ENCODE results near the gene CD27.
"Not testable (repeated sequence)": the region's sequence is repeated elsewhere in the genome, so short reads cannot be mapped to it uniquely, and the experiment has no call there.

The CD27 gene

DNA sequence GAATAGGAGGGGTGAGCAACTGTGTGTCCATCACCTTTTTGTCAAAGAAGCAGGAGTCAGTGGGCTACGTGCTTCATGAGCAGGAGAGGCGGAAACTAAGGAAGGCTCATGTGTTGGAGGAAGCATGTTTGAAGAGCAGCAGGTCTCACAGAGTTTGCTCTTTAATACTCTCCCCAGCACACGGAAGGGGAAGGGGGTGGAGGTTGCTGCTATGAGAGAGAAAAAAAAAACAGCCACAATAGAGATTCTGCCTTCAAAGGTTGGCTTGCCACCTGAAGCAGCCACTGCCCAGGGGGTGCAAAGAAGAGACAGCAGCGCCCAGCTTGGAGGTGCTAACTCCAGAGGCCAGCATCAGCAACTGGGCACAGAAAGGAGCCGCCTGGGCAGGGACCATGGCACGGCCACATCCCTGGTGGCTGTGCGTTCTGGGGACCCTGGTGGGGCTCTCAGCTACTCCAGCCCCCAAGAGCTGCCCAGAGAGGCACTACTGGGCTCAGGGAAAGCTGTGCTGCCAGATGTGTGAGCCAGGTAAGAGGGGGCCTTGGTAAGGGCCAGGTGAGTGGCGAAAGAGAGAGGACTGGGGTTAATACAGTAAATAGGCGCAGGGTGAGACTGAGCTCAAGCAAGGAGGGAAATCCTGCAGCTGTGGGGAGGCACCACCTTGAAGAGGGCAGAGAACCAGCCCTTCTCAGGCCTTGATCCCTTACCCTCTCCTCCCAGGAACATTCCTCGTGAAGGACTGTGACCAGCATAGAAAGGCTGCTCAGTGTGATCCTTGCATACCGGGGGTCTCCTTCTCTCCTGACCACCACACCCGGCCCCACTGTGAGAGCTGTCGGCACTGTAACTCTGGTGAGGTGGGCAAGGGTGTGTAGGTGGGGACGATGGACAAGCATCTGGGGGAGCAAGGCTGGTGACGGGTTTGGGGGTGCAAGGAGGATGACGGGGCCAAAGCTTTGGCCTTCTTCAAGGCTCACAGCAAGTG is at the start of gene CD27:
Gene CD27, plus strand, starts transcription at position 252 of the 985 bp plus-strand sequence. Its CDS starts 141 bp downstream, at position 393.
- no peak for DNase-seq

DNA sequence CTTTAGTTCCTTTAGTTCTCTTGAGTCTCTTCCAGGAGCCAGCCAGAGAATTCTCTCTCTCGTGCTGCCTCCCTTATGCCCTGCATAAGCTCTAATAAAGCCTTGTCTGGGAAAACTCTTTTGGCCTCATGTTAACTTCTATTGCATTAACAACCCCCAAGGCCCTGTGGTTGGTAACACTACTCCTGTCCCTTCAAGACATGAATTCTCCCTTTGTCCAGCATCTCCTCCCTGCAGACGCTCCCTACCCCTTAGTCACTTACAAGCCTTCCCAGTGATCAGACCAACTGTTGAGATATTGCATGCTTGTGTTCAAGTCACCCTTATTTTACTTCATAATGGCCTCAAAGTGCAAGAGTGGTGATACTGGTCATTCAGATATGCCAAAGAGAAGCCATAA is 48.7 kb upstream of the CD27 start:
- DNase-seq, result no peak

DNA sequence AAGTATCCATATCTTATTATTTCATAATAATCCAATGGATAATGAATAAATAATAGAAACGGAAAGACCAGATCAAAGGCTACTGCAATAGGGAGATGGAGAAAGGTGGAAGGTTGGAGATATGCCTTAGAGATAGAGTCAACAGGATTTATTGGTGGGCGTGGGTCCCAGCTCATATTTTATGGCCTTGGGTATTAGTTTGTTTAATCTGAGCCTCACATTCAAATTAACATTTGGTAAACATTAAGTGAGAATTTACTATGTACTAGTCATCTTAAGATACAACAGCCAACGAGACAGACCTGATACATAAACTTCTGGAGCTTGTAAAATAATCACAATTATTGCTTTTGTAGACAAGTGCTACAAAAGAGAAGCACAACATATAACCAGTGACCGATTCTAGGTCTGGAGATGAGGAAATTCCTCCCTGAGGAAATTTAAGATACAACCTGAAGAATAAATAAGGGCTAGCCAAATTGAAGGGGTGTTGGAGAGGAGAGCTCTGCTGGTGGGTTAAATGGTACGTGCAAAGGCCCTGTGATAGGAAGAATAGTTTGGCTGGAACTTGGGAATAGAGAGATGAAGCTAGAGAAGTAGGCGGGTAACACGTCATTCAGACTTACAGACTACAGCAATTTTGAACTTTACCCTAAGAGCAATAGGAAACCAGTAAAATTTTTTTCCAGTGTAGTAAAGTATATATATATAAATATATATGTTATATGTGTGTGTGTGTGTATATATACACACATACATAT is 44.7 kb upstream of the CD27 start:
- no peak for DNase-seq

DNA sequence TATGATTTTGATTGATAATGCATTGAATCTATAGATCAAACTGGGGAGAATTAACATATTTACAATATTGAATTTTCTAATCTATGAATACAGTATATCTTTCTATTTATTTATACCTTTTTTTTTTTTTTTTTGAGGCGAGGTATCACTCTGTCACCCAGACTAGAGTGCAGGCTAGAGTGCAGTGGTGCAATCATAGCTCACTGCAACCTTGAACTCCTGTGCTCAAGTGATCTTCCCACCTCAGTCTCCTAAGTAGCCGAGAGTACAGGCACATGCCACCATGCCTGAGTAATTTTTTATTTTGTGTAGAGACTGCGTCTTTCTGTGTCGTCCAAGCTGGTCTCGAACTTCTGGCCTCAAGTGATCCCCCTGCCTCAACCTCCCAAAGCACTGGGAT is 40.4 kb upstream of the CD27 start:
- DNase-seq, result no peak

DNA sequence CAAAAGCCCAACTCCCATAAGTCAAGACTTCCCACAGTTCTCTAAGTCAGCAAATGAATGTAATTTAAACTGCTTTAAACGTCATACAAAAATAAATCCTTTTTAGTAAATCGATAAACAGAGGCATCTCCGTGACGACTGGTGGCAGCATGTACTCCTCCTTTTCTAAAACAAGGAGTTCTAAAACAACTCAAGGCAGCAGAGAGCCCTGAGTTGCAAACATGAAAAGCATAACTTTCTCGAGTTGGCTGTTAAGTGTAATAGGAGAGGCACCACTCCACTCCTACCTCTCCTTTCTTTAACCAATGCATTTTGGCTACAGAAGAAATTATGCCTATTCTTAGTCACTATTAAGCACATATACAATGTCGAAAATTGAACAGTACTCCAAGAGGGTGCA is 38.8 kb upstream of the CD27 start:
- no peak for DNase-seq

DNA sequence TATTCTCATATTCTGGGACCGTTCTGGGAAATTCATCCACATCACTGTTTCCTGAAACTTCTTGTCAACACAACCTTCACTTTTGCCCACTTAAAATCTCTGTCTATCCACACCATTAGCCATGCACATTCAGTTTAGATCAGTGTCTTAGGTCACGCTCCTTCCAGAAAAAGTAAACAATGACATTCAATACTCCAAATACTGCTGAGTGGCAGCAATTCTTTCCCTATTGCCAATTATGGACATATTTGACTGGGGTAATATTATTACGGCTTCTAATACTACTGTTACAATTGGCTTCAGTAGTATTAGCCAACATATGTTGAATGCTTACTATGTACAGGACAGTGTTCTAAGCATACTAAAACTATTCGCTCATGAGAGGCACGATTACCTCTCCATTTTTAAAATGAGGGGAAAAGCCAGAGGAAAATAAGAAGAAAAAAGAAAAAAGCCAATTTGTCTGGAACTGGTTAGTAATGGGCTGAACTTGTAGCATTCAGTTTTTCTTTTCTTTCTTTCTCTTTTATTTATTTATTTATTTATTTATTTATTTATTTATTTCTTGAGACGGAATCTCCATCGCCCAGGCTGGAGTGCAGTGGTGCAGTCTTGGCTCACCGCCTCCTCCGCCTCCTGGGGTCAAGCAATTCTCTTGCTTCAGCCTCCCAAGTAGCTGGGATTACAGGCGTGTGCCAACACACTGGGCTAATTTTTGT is 37.4 kb upstream of the CD27 start:
- no peak for DNase-seq

DNA sequence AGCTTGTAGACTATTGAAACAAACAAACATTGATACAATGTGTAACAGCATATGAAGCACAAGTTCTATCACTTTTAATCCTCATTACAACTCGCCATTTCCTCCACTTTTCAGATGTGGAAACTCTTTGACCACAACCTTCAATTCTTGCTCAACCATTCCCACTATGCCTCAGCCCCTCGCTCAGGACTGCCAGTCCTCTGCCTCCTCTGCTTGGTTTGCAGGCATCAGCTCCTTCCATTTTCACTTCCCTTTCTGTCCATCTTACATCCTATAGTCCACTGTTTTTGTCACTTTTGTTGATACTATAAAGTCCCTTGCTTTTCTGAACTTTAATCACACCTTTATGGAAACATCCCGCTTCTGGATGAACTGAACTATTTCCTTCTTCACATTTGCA is 28.2 kb upstream of the CD27 start:
- peak; percentile 48 for DNase-seq

DNA sequence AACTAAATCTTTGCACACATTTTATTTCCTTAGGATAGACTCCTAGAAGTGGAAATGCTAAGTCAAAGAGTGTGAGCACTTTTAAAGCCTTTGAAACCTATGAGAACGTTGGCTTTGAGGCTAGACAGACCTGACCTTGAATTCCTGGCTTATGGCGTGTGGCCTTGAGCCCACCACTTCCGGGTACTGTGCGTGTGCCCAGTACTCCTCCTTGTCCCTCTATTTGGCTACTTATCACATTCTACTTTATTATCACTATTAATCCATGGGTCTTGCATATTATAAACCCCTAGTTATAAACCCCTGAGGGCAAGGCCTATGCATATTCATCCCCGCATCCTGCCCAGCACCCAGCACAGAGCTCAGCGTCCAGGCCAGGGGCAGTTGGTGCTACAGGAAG is 26.0 kb upstream of the CD27 start:
- no peak for DNase-seq

DNA sequence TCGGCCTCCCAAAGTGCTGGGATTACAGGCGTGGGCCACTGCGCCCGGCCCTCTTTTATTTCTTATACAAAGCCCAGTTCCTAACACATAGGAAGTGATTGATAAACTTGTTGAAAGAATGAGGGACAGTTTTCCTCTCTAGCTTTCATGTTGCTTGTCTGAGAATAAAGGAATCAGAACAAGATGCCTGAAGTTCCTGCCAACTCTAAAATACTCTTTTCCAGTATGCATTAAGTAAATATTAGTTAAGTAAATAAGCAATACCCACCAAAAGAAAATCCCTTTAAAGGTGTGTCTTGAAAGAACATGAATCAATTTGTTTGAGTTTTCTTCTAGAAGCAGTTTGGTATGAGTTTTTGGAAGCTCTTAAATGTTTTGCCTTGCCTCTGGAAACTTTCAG is 24.4 kb upstream of the CD27 start:
- no peak for DNase-seq

DNA sequence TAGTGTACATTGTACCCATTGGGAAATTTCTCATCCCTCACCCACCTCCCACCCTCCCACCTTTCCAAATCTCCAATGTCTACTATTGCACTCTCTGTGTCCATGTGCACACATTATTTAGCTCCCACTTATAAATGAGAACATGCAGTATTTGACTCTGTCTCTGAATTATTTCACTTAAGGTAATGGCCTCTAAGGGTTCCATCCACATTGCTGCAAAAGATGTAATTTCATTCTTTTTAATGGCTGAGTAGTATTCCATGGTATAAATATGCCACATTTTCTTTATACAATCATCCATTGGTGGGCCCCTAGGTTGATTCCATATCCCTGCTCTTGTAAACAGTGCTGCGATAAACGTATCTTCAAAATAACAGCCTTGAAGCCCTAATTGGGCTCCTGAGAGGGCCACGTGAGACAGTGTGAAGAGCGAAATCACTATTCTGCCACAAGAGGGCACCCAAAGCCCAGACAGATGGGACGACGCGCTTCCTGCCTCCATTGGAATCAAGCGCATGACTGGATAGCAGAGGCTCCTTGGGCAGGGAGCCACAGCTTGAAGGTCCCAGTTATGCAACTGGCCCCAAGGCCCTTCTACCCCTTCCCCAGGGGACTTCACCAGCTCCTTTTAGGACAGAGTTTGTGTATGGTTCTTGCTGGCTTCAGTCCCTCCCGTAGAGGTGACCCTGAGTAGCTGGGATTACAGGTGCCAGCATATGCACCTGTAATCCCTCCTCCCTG is 21.3 kb upstream of the CD27 start:
- DNase-seq, result peak; percentile 73

DNA sequence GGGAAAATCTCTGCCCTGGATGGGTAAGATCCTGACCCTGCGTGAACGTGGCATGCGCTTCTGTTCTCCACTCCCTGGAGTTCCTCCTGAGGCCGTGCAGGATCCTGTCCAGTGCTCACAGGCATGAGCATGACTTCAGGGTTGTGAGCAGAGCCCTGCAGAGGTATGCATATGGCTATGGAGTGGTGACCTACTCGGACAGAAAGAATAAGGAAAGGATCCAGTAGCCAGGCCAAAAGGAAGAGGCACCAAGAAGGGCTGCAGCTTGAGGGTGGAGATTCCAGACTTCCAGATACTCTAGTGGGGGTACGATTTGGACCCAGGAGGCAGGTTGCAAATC is 20.8 kb upstream of the CD27 start:
- DNase-seq, result no peak

DNA sequence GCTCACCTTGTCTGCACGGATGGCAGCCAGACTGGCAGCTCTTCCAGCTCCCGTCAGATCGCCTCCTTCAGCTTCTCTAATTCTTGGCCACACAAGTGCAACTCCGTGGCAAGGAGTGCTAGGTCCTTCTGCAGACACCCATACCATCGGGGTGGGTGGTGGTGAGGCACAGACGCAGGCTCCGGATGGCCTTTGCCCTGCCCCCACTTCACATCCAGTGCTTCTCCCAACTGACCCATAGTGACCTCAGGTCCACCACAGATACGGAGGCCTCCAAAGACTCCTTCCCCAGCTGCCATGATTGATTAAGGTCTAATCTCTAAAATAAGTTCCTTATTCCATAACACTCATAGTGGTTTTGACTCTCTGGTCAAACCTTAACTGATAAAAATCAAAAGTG is 19.9 kb upstream of the CD27 start:
- DNase-seq, result peak; percentile 68

DNA sequence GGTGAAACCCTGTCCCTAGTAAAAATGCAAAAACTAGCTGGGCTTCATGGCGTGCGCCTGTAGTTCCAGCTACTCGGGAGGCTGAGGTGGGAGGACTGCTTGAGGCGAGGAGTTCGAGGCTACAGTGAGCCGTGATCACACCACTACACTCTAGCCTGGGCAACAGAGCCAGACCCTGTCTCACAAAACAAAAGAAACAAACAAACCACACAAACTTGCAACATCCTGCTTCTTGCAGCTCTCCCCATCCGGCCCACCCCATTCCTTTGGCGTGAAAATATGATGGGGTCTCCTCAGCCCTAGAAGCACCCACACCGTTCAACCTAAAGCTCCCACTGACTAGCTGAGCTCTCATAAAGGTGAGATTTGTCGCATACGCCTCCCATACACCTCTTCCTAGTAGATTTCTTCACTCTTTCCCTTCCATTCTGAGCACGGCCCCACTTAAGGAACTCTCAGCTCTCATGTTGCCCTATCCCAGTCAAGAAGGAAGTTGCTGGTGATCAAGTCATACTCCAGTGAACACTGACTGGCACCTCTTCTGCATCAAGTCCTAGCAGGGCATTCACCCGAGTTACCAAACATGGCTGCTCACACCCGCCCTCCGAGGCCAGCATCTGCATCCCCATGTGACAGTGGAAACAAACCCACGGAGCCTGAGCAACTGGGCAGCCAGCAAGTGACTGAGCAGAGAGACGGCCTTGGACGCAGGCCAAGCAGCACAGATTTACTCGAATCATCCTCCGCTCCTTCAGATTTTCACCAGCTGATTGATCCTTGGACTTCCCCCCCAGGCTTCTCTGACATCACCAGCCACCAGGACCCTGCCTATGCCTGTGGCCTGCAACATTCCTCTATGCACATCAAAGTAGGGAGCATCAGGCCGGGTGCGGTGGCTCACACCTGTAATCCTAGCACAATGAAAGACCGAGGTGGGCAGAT is 18.9 kb upstream of the CD27 start:
- peak; percentile 67 for DNase-seq

DNA sequence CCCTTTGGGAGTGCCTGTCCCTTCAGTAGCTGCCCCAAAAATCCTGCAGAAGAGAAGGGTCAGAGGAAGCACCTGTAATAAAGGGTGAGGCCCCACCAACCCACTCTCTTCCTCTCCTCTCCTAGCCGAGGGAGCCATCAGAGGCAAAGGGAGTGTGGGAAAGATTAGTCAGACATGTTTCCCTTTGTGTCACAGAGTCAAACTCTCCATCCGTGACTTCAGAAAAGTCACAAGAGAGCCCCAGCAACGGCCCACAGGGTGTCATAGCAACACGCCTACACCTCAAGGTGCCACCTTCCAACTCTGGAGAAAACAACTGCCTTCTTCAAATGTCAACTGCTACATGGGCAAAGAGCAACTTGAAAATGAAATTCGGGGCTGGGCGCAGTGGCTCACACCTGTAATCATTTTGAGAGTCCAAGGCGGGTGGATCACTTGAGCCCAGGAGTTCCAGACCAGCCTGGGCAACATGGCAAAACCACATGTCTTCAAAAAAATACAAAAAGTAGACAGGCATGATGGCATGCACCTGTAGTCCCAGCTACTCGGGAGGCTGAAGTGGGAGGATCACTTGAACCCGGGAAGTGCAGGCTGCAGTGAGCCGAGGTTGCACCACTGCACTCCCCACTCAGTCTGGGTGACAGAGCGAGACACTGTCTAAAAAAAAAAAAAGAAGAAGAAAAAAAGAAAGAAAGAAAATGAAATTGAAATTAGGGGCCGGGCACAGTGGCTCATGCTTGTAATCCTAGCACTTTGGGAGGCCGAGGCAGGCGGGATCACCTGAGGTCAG is 17.7 kb upstream of the CD27 start:
- no peak for DNase-seq

DNA sequence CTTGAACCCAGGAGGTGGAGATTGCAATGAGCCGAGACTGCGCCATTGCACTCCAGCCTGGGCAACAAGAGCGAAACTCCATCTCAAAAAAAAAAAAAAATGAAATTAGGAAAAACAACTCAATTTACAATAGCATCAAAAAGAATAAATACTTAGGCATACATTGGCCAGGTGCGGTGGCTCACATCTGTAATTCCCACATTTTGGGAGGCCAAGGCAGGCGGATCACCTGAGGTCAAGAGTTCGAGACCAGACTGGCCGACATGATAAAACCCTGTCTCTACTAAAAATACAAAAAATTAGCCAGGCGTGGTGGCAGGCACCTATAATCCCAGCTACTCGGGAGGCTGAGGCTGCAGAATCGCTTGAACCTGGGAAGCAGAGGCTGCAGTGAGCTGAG is 17.0 kb upstream of the CD27 start:
- DNase-seq, result not testable (repeated sequence)

DNA sequence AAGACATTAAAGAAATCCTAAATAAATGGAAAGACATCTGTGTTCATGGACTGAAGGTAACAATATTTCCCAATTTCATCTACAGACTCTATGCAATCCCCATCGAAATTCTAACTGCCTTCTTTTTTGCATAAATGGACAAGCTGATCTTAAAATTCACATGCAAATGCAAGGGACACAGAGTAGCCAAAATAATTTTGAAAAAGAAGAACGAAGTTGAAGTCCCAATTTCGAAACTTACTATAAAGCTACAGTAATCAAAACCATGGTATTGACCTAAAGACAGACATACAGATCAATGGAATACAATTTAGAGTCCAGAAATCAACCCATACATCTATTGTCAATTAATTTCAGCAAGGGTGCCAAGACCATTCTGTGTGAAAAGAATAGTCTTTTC is 16.4 kb upstream of the CD27 start:
- no peak for DNase-seq

DNA sequence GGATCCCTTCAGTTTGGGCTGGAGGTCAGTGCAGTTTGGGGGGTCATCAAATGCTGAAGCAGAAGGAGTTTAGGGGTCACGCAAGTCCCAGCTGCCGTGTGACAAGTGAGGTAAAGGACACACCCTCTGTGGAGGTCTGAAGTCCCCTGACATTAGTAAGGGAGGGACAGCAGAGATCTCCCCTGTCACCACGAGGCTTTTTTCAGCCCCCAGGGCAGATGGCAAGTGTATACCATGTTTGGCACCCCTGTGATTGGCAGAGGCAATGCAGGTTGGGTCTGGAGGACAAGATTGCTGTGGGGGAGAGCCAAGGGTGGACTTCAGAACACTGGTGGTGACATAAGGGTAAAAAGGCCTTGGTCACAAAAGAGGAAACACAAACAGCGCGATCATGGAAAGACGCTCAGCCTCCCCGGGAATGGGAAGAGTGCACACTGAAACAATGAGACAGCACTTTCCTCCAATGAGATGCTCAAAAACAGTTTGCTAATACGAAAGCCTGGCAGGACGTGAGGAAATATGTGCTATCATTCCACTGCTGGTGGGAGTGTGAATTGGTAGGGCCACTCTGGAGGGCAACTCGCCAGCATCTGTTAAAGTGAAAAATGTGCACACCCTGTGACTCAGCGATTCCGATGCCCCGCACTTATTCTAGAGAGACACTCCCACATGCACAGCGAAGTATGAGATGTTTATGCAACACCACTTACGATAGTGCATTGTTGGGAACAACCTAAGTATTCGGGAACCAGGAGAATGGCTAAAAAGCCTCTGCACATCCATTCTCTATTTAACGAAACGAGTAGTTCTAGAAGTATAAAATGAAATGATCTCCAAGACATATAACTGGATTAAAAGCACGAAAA is 14.4 kb upstream of the CD27 start:
- peak; percentile 88 for DNase-seq

DNA sequence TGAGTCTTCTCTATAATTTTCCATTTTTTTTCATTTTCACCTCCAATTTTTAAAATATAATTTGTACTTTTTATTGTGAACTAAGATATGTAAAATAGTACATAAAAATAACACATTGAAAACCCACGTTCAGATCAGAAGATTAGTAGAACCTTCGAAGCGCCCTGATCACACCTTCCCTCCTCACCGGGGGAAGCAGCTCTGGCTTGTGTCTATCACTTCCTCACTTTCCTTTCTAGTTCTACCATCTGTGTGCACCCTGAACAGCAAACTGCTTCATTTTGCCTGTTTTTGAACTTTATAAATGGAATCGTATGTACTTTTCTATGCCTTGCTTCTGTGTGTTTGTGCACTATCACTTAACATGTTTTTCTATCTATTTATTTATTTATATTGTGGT is 11.8 kb upstream of the CD27 start:
- DNase-seq, result no peak

All from GF-D8 (cell line).